Gastroesophageal sphincter (tissue), 4 donors: ENCODE data around the gene MOB1B. TPM values are rescaled to one million over a fixed set of nuclear protein-coding genes. Genes with fewer than 3 reads are reported as not detected.
A peak's percentile ranks its signal among the peaks of the same experiment; 100 is the strongest.

Experiments used
- ATAC-seq: fragments of 150-250 bp; one replicate; pipeline ENCODE4 v1.9.1; 2016; ENCODE audit warnings: mild to moderate bottlenecking, moderate library complexity
- H3K27ac ChIP-seq, 4 donors: fragments of 200-600 bp; sonication (generic) in 3 of 4; 1 replicate in 3 of 4; 2 replicates in 1 of 4; pipeline ENCODE4 v1.5.1; 2016 to 2019
- H3K27me3 ChIP-seq: fragments of 200-600 bp; sonication (generic); one replicate; pipeline ENCODE4 v1.5.1; 2019
- H3K36me3 ChIP-seq, 2 donors: fragments of 200-600 bp; sonication (generic); one replicate each; pipeline ENCODE4 v1.5.1; 2019; ENCODE audit warnings: control low read depth in 1 of 2
- H3K4me1 ChIP-seq, 3 donors: fragments of 200-600 bp; sonication (generic); 1 replicate in 2 of 3; 2 replicates in 1 of 3; pipeline ENCODE4 v1.5.1; 2016 to 2019; ENCODE audit warnings: control low read depth in 2 of 3
- H3K4me3 ChIP-seq, 2 donors: fragments of 200-600 bp; sonication (generic); one replicate each; pipeline ENCODE4 v1.5.1; 2019; ENCODE audit warnings: mild to moderate bottlenecking in 1 of 2, moderate library complexity in 1 of 2
- H3K9me3 ChIP-seq, 3 donors: fragments of 200-600 bp; sonication (generic); one replicate each; pipeline ENCODE4 v1.5.1; 2017 to 2019; ENCODE audit warnings: control low read depth in 2 of 3
- CTCF ChIP-seq, 4 experiments: fragments of 200-600 bp in 2 of 4; fragments of 450-650 bp in 2 of 4; sonication (generic) in 1 of 4; IDR thresholded peaks; one replicate each; pipeline ENCODE4 v1.5.1; 2017 to 2019; ENCODE audit warnings: antibody characterized with exemption in 4 of 4, mild to moderate bottlenecking in 2 of 4, moderate library complexity in 2 of 4
- EP300 ChIP-seq: sonication (generic); formaldehyde crosslinking; IDR thresholded peaks from one replicate; pipeline ENCODE4 v1.6.1; 2017; ENCODE audit warnings: antibody characterized with exemption, mild to moderate bottlenecking
- POLR2A ChIP-seq, 2 donors: fragments of 450-650 bp; IDR thresholded peaks; one replicate each; pipeline ENCODE4 v1.6.1; 2017; ENCODE audit warnings: antibody characterized with exemption in 2 of 2, mild to moderate bottlenecking in 2 of 2, moderate library complexity in 1 of 2
- POLR2AphosphoS5 ChIP-seq: sonication (generic); formaldehyde crosslinking; IDR thresholded peaks from one replicate; pipeline ENCODE4 v1.6.1; 2017; ENCODE audit warnings: antibody characterized with exemption
- WGBS, 2 donors: methylation state at CpG; one replicate each; pipeline ENCODE4 v1.1.5; 2018; ENCODE audit warnings: low coverage in 1 of 2; 5-methylcytosine and 5-hydroxymethylcytosine counted together
- total RNA-seq, 4 donors: library from RNA; depleted of rRNA; stranded (reverse); fragments of >200 nt; gene quantifications; one replicate each; pipeline ENCODE4 v1.1.0, GENCODE V29; 2016

The MOB1B gene
- total RNA-seq, 4 donors from 2014 or later: 19.6 to 31.5 (median 26.2) TPM

GRCh38 chr4:70925899-70926635 is 23.9 kb downstream of the MOB1B start:
- no peak overlapping the region for H3K27ac ChIP-seq
- no peak overlapping the region for H3K4me3 ChIP-seq
- no peaks in the 10 kb centered on the region for H3K36me3 ChIP-seq
- no peaks in the 10 kb centered on the region for H3K27me3 ChIP-seq
- ATAC-seq: no peak
- H3K4me1 ChIP-seq: peaks cover 0 to 54% (median 0%) of the 10 kb centered on the region in 3 donors
- TF ChIP-seq POLR2A (IDR thresholded peaks at IDR 0.05) (no peak), EP300 (no peak), CTCF (IDR thresholded peaks at IDR 0.05) (no peak), POLR2AphosphoS5 (no peak)
- WGBS, 2 donors: 57 to 59% methylated on average over 4 to 6 of the region's 6 CpGs
- no peaks in the 10 kb centered on the region for H3K9me3 ChIP-seq

- H3K27me3 ChIP-seq: no peaks in the 10 kb centered on the region
- peaks cover 0 to 38% (median 0%) of the 10 kb centered on the region in 3 donors for H3K4me1 ChIP-seq
- H3K27ac ChIP-seq: peak overlapping the region in 1 of 4 donors; percentile 31
- no peak for ATAC-seq
- 72 to 81% methylated on average over 6 to 8 of the region's 8 CpGs for WGBS, 2 donors
- H3K4me3 ChIP-seq: no peak overlapping the region
- no peaks in the 10 kb centered on the region for H3K9me3 ChIP-seq
- TF ChIP-seq POLR2AphosphoS5 (no peak), EP300 (no peak), CTCF (IDR thresholded peaks at IDR 0.05) (no peak), POLR2A (IDR thresholded peaks at IDR 0.05) (no peak)
- H3K36me3 ChIP-seq: no peaks in the 10 kb centered on the region
These were observed 25.5 kb downstream of the MOB1B start for GRCh38 chr4:70927502-70928137.

GRCh38 chr4:70930530-70931256 is 28.5 kb downstream of the MOB1B start:
- Histone ChIP-seq H3K27me3 (no peaks in the 10 kb centered on the region), H3K9me3 (no peaks in the 10 kb centered on the region), H3K36me3 (no peaks in the 10 kb centered on the region), H3K4me1 (peaks cover 0 to 37% (median 0%) of the 10 kb centered on the region in 3 donors), H3K4me3 (no peak overlapping the region), H3K27ac (peak overlapping the region in 1 of 4 donors; percentile 6)
- WGBS, 2 donors: 49 to 75% methylated on average over 2 of the region's 2 CpGs
- no peak for TF ChIP-seq POLR2AphosphoS5
- no peak for TF ChIP-seq CTCF (IDR thresholded peaks at IDR 0.05)
- no peak for TF ChIP-seq EP300
- no peak for TF ChIP-seq POLR2A (IDR thresholded peaks at IDR 0.05)
- no peak for ATAC-seq

GRCh38 chr4:70931347-70931746 is 29.2 kb downstream of the MOB1B start:
- no peak for ATAC-seq
- TF ChIP-seq CTCF (IDR thresholded peaks at IDR 0.05) (no peak), EP300 (no peak), POLR2AphosphoS5 (no peak), POLR2A (IDR thresholded peaks at IDR 0.05) (no peak)
- H3K4me1 ChIP-seq: peaks cover 0 to 34% (median 0%) of the 10 kb centered on the region in 3 donors
- no peak overlapping the region for H3K27ac ChIP-seq
- 62 to 64% methylated on average over 1 of the region's 1 CpG for WGBS, 2 donors
- H3K9me3 ChIP-seq: no peaks in the 10 kb centered on the region
- H3K27me3 ChIP-seq: no peaks in the 10 kb centered on the region
- no peak overlapping the region for H3K4me3 ChIP-seq
- no peaks in the 10 kb centered on the region for H3K36me3 ChIP-seq
